ENCODE data around the gene GNAI3. TPM values are rescaled to one million over a fixed set of nuclear protein-coding genes. Genes with fewer than 3 reads are reported as not detected.

Gene GNAI3
- total and polyA plus RNA-seq, 11 donors, result 1.5 to 5.4 (median 2.5) TPM

DNA sequence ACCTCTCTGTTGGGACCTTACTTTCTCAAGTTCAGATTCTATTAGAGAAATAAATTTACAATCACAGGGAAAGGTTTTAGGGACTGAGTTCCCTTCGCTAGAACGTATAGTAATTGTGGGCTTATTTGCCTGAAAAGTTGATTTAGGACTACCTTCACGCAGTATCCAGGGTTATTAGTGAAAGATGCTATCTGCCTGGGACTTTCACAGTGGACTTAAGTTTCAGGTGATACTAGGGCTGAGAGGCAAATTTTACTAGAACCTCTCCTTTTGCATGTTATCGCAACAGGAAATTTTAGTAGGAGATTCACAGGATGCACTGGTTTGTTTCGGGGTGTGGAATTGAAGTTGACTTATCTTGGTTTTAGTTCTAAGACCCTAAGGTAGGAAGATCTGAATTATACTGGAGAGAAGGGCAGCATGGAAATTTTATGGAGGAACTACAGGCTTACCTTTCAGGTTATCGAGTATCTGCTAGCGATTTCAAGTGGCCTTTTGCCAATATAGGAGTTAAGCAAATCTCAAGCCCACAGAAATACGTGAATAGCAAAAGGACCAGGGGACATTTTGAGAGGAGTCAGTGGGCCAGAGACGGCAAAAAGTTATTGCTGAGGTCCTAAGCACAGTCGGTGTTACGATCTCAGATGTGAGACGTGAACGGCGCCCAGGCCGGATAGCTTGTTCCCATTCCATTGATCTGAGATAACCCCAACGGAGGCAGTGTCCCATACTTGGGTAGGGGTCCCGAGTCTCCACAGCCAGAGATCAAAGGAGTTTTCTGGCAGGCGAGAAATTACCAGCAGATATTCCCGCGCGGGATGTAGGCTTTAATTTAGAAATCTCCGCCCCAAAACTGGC lies 723 bp upstream of the GNAI3 start:
- ATAC-seq (peak in 3 of 4 donors; percentile 16 to 34 (median 25)), DNase-seq (no peak)
- Histone ChIP-seq H3K4me3 (peak overlapping the region; percentile 61 to 98 (median 90)), H3K4me1 (peaks cover 0 to 48% (median 33%) of the 10 kb centered on the region in 12 donors), H3K27ac (peak overlapping the region; percentile 85 to 99 (median 94)), H3K36me3 (peaks cover 0 to 5% (median 0%) of the 10 kb centered on the region in 9 donors), H3K9me3 (no peaks in the 10 kb centered on the region), H3K27me3 (no peaks in the 10 kb centered on the region)
- TF ChIP-seq POLR2A (IDR thresholded peaks at IDR 0.05), result no peak
- TF ChIP-seq, protein P1, sequence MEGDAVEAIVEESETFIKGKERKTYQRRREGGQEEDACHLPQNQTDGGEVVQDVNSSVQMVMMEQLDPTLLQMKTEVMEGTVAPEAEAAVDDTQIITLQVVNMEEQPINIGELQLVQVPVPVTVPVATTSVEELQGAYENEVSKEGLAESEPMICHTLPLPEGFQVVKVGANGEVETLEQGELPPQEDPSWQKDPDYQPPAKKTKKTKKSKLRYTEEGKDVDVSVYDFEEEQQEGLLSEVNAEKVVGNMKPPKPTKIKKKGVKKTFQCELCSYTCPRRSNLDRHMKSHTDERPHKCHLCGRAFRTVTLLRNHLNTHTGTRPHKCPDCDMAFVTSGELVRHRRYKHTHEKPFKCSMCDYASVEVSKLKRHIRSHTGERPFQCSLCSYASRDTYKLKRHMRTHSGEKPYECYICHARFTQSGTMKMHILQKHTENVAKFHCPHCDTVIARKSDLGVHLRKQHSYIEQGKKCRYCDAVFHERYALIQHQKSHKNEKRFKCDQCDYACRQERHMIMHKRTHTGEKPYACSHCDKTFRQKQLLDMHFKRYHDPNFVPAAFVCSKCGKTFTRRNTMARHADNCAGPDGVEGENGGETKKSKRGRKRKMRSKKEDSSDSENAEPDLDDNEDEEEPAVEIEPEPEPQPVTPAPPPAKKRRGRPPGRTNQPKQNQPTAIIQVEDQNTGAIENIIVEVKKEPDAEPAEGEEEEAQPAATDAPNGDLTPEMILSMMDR (IDR thresholded peaks at IDR 0.05), result no peak
- intact Hi-C loops (cut with DNase I), result loop anchor here (2.0 to 10.0 kb wide), 13 partner anchors 73 to 460 kb away; partner anchors contain the start of gene AHCYL1 (in 8 of the 10)
- WGBS, 4 donors, result 12 to 15% (median 13%) methylated on average over 21 to 22 of the region's 22 CpGs

DNA sequence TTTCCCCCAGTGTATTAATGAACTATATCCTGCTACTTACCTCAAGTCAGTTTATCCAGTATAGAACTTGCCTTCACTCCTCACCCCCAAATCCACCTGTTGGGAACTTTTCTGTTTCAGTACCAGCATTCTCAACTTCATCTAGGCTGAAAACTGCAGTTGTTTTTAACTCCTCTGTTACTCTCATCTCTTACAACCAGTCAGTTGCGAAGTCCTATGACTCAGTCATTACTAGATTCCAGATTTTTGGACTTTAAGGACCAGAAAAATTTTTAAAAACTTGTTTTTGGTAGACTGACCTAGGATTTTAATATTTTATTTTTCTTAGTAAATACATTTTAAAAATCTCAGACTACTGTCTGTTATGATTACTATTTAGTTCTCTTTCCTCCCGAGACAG lies 8.1 kb downstream of the GNAI3 start:
- Histone ChIP-seq H3K27ac (peak overlapping the region in 1 of 12 donors; percentile 59), H3K27me3 (no peaks in the 10 kb centered on the region), H3K9me3 (no peaks in the 10 kb centered on the region), H3K4me1 (peaks cover 0 to 75% (median 25%) of the 10 kb centered on the region in 12 donors), H3K4me3 (no peak overlapping the region), H3K36me3 (no peaks in the 10 kb centered on the region)
- DNase-seq (no peak), ATAC-seq (no peak)
- intact Hi-C loops (cut with DNase I), result loop anchor here in 1 of 10 donors (10.0 kb wide), 1 partner anchor 58 kb away; the partner anchor contains the start of genes AMPD2 and GNAT2
- TF ChIP-seq, protein P1 (IDR thresholded peaks at IDR 0.05), result no peak
- TF ChIP-seq POLR2A (IDR thresholded peaks at IDR 0.05), result no peak
- 92 to 97% (median 94%) methylated on average over 2 of the region's 2 CpGs for WGBS, 4 donors

DNA sequence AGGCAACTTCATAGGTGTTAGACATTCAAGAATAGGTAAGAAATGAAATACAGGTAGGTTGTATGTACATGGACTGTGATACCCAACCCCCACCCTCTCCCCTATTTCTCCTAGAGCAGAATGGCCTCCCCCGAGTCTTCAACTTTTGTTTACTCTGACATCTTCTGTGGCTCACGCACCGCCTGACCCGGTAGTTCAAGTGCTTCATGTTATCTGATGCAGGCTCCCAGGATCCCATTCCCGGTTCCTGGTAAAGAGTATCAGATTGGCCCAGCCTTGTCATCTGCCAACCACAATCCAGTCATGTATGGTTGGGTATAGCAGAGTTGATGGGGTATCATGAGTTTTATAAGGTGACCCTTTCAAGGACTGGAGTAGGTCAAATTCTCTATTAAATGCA lies 9.1 kb downstream of the GNAI3 start:
- Histone ChIP-seq H3K4me3 (no peak overlapping the region), H3K27me3 (no peaks in the 10 kb centered on the region), H3K36me3 (no peaks in the 10 kb centered on the region), H3K27ac (no peak overlapping the region), H3K4me1 (peaks cover 0 to 76% (median 28%) of the 10 kb centered on the region in 12 donors), H3K9me3 (no peaks in the 10 kb centered on the region)
- WGBS, 4 donors, result 71 to 83% (median 78%) methylated on average over 5 of the region's 5 CpGs
- ATAC-seq (no peak), DNase-seq (no peak)
- intact Hi-C loops (cut with DNase I), result loop anchor here in 1 of 10 donors (10.0 kb wide), 1 partner anchor 57 kb away; the partner anchor contains the start of genes AMPD2 and GNAT2
- no peak for TF ChIP-seq POLR2A (IDR thresholded peaks at IDR 0.05)
- TF ChIP-seq, protein P1 (IDR thresholded peaks at IDR 0.05), result no peak

DNA sequence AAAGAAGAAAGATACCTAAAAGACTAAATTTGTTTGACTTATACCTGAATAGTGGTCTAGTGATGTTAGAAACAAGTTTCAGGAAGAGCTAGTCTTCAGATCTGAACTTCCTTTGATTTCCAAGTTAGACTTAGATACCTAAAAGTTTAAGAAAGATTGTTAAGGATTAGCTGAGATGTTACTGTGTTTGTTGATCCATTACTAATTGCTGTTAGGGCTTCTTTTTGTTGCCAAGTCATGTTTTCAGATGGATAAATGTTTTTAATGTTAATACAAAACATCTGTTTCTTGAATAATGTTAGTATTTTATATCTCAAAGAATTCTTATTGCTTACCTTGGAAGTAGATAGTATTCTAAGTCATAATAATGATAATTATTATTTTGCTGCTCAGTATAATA lies 11.6 kb downstream of the GNAI3 start:
- Histone ChIP-seq H3K4me1 (peaks cover under 1 to 92% (median 47%) of the 10 kb centered on the region in 12 donors), H3K4me3 (no peak overlapping the region), H3K27ac (no peak overlapping the region), H3K9me3 (no peaks in the 10 kb centered on the region), H3K36me3 (no peaks in the 10 kb centered on the region), H3K27me3 (no peaks in the 10 kb centered on the region)
- no peak for TF ChIP-seq POLR2A (IDR thresholded peaks at IDR 0.05)
- TF ChIP-seq, protein P1 (IDR thresholded peaks at IDR 0.05), result no peak
- ATAC-seq (no peak), DNase-seq (no peak)
- intact Hi-C loops (cut with DNase I), result loop anchor here in 1 of 10 donors (10.0 kb wide), 1 partner anchor 55 kb away; the partner anchor contains the start of genes AMPD2 and GNAT2

Data from heart left ventricle (tissue), 16 donors.